Astrocyte (in vitro differentiated cells and primary cell): ENCODE data around the gene VWA8. TPM values are rescaled to one million over a fixed set of nuclear protein-coding genes. Genes with fewer than 3 reads are reported as not detected.

Source experiments
- DNase-seq: peaks from one replicate; pipeline ENCODE4 v3.0.0-alpha.2; 2010; ENCODE audit warnings: low read depth
- FAIRE-seq: peaks from 2 replicates; lab custom pipeline; 2011; peaks lifted over from hg19 to GRCh38; lab: Jason Lieb, UNC
- H2AFZ ChIP-seq: 2 replicates; pipeline ENCODE4 v1.6.0; 2012; ENCODE audit warnings: low read depth, low read length, inconsistent platforms
- H3K27ac ChIP-seq: 2 replicates; pipeline ENCODE4 v1.5.1; 2011; ENCODE audit warnings: low read depth, low read length, inconsistent platforms
- H3K27me3 ChIP-seq: 2 replicates; pipeline ENCODE4 v1.6.0; 2011; ENCODE audit warnings: low read length, inconsistent platforms; ENCODE audit not compliant: insufficient read depth
- H3K36me3 ChIP-seq: 2 replicates; pipeline ENCODE4 v1.5.1; 2011; ENCODE audit warnings: low read length, inconsistent platforms; ENCODE audit not compliant: insufficient read depth
- H3K4me1 ChIP-seq: 2 replicates; pipeline ENCODE4 v1.5.1; 2011; ENCODE audit warnings: low read length, inconsistent platforms; ENCODE audit not compliant: insufficient read depth
- H3K4me2 ChIP-seq: 2 replicates; pipeline ENCODE4 v1.6.0; 2012; ENCODE audit warnings: low read length, inconsistent platforms
- H3K4me3 ChIP-seq: 2 replicates; pipeline ENCODE4 v1.5.1; 2011; ENCODE audit warnings: low read depth, mild to moderate bottlenecking, low read length, inconsistent platforms; ENCODE audit not compliant: insufficient read depth
- H3K79me2 ChIP-seq: 2 replicates; pipeline ENCODE4 v1.6.0; 2012; ENCODE audit warnings: mild to moderate bottlenecking, low read length, inconsistent platforms; ENCODE audit not compliant: insufficient read depth
- H3K9ac ChIP-seq: 2 replicates; pipeline ENCODE4 v1.6.0; 2012; ENCODE audit warnings: mild to moderate bottlenecking, low read length, inconsistent platforms
- H3K9me3 ChIP-seq: 2 replicates; pipeline ENCODE4 v1.5.1; 2012; ENCODE audit warnings: low read depth, mild to moderate bottlenecking, low read length, inconsistent platforms; ENCODE audit not compliant: insufficient read depth
- H4K20me1 ChIP-seq: 2 replicates; pipeline ENCODE4 v1.6.0; 2012; ENCODE audit warnings: low read length, inconsistent platforms; ENCODE audit not compliant: insufficient read depth
- H3K27ac Mint-ChIP-seq: one replicate; pipeline ENCODE4 v1.8.0; 2021; ENCODE audit warnings: mild to moderate bottlenecking, mixed read lengths; ENCODE audit not compliant: unreplicated experiment
- H3K27me3 Mint-ChIP-seq: one replicate; pipeline ENCODE4 v1.8.0; 2021; ENCODE audit warnings: low read depth, mixed read lengths; ENCODE audit not compliant: unreplicated experiment
- H3K36me3 Mint-ChIP-seq: one replicate; pipeline ENCODE4 v1.8.0; 2021; ENCODE audit warnings: low read depth, mixed read lengths; ENCODE audit not compliant: unreplicated experiment
- H3K4me1 Mint-ChIP-seq: one replicate; pipeline ENCODE4 v1.8.0; 2021; ENCODE audit warnings: low read depth, mixed read lengths; ENCODE audit not compliant: unreplicated experiment
- H3K4me3 Mint-ChIP-seq: one replicate; pipeline ENCODE4 v1.8.0; 2021; ENCODE audit warnings: mild to moderate bottlenecking, moderate library complexity, mixed read lengths; ENCODE audit not compliant: unreplicated experiment
- H3K9me3 Mint-ChIP-seq: one replicate; pipeline ENCODE4 v1.8.0; 2021; ENCODE audit warnings: mild to moderate bottlenecking, mixed read lengths; ENCODE audit not compliant: unreplicated experiment
- EZH2 ChIP-seq: IDR thresholded peaks from 2 replicates; pipeline ENCODE4 v1.6.1; 2012; ENCODE audit warnings: mild to moderate bottlenecking, low read length, inconsistent platforms; ENCODE audit not compliant: insufficient read depth
- total RNA-seq: library from RNA; stranded (reverse); gene quantifications from 2 replicates; pipeline ENCODE4 v1.2.1, GENCODE V29; 2021
- TF ChIP-seq, protein P1 (sequence below): IDR thresholded peaks from 2 replicates; pipeline ENCODE4 v1.5.1; 2011; ENCODE audit warnings: low read depth, mild to moderate bottlenecking, inconsistent platforms, low read length, moderate library complexity; ENCODE audit not compliant: insufficient read depth

The VWA8 gene
- total RNA-seq, 1 donor from 2014 or later: 15.6 TPM

DNA sequence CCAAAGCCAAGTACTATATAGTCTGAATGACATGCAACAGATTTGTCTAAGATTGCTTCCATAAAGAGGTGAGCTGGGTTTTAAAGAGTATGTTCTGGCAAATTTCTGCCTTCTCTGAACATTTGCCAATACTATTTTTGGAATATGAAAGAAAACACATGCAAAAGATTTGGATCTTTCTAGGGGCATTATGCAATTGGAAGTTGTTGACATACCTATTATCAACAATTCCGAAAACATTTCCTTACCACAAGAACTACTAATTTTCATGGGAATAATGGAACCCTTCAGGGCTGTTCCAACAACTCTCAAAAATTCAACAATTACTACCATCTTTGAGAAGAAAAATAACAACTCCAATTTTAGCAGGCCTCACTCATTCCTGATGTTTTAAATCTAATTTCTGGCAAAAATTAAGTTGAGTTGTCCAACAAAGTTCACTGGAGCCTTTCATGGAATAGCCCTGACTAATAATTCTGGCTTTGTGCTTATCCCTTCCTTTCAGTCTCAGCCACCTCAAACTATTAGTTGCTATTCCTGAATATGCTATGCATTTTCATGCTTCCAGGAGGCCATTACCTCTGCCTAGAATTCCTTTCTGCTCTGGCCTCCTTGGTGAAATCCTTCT is 253.6 kb downstream of the VWA8 start:
- Histone ChIP-seq H3K27ac (no peak overlapping the region), H3K79me2 (no peaks in the 10 kb centered on the region), H3K36me3 (no peaks in the 10 kb centered on the region), H3K9ac (no peak overlapping the region), H3K4me2 (no peak overlapping the region), H3K4me3 (no peak overlapping the region), H3K27me3 (no peaks in the 10 kb centered on the region), H2AFZ (no peak overlapping the region), H4K20me1 (no peaks in the 10 kb centered on the region), H3K9me3 (no peaks in the 10 kb centered on the region), H3K4me1 (no peaks in the 10 kb centered on the region)
- Mint-ChIP-seq H3K27me3 (no peaks in the 10 kb centered on the region), H3K36me3 (peaks cover 5% of the 10 kb centered on the region), H3K27ac (no peak overlapping the region), H3K4me1 (no peaks in the 10 kb centered on the region), H3K9me3 (no peaks in the 10 kb centered on the region), H3K4me3 (no peak overlapping the region)
- no peak for TF ChIP-seq EZH2
- TF ChIP-seq, protein P1, sequence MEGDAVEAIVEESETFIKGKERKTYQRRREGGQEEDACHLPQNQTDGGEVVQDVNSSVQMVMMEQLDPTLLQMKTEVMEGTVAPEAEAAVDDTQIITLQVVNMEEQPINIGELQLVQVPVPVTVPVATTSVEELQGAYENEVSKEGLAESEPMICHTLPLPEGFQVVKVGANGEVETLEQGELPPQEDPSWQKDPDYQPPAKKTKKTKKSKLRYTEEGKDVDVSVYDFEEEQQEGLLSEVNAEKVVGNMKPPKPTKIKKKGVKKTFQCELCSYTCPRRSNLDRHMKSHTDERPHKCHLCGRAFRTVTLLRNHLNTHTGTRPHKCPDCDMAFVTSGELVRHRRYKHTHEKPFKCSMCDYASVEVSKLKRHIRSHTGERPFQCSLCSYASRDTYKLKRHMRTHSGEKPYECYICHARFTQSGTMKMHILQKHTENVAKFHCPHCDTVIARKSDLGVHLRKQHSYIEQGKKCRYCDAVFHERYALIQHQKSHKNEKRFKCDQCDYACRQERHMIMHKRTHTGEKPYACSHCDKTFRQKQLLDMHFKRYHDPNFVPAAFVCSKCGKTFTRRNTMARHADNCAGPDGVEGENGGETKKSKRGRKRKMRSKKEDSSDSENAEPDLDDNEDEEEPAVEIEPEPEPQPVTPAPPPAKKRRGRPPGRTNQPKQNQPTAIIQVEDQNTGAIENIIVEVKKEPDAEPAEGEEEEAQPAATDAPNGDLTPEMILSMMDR: no peak
- FAIRE-seq: peak; percentile 58
- DNase-seq: peak; percentile 4

DNA sequence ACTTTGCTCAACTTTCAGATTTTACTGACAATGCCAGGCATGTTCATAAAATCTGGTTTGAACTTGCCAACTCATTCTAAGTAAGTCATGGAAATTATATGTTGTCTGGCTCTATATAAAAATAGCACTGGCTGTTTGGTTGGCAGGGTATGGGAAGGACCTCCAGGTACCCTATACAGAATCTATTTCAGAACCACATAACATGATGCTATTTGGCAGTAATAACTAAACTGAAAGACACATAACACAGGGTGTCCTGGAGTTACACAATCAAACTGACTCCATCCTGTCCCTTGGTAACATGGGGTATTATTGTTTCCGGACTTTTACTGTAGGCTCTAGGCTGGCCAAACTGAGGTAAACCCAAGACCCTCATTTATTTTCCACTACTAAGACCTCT is 254.8 kb downstream of the VWA8 start:
- Histone ChIP-seq H3K36me3 (no peaks in the 10 kb centered on the region), H2AFZ (no peak overlapping the region), H3K27ac (no peak overlapping the region), H3K79me2 (no peaks in the 10 kb centered on the region), H4K20me1 (no peaks in the 10 kb centered on the region), H3K4me2 (no peak overlapping the region), H3K4me1 (peaks cover 1% of the 10 kb centered on the region), H3K9me3 (no peaks in the 10 kb centered on the region), H3K27me3 (no peaks in the 10 kb centered on the region), H3K4me3 (no peak overlapping the region), H3K9ac (no peak overlapping the region)
- Mint-ChIP-seq H3K4me3 (no peak overlapping the region), H3K27ac (no peak overlapping the region), H3K27me3 (no peaks in the 10 kb centered on the region), H3K4me1 (peaks cover under 1% of the 10 kb centered on the region), H3K9me3 (no peaks in the 10 kb centered on the region), H3K36me3 (peaks cover 3% of the 10 kb centered on the region)
- no peak for TF ChIP-seq EZH2
- TF ChIP-seq, protein P1: no peak
- DNase-seq (no peak), FAIRE-seq (no peak)

DNA sequence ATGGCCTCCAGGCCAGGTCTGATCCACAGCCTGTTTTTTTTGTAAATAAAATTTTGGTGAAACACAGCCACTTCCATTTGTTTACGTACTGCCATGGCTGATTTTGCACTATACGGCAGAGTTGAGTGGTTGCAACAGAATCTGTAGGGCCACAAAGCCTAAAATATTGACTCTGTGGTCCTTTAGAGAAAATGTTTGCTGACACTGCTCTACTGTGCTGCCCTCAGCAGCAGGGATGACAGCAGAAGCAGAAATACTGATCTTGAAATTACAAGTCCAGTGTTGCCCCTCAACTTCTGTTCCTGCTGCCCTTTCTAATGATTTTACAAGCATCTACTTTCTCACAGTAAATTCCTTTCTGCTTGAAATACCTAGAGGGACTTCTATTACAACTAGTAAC is 258.4 kb downstream of the VWA8 start:
- H3K4me3 Mint-ChIP-seq: no peak overlapping the region
- H3K27me3 Mint-ChIP-seq: no peaks in the 10 kb centered on the region
- Histone ChIP-seq H3K4me1 (peaks cover 11% of the 10 kb centered on the region), H3K27me3 (no peaks in the 10 kb centered on the region), H2AFZ (no peak overlapping the region), H3K27ac (no peak overlapping the region), H3K4me3 (no peak overlapping the region), H3K36me3 (no peaks in the 10 kb centered on the region), H3K9me3 (no peaks in the 10 kb centered on the region), H3K4me2 (no peak overlapping the region), H3K79me2 (no peaks in the 10 kb centered on the region), H3K9ac (no peak overlapping the region), H4K20me1 (no peaks in the 10 kb centered on the region)
- H3K4me1 Mint-ChIP-seq: peaks cover 6% of the 10 kb centered on the region
- H3K27ac Mint-ChIP-seq: no peak overlapping the region
- peaks cover 5% of the 10 kb centered on the region for H3K36me3 Mint-ChIP-seq
- TF ChIP-seq, protein P1: no peak
- TF ChIP-seq EZH2: no peak
- no peak for FAIRE-seq
- no peaks in the 10 kb centered on the region for H3K9me3 Mint-ChIP-seq
- no peak for DNase-seq
